GM19099 (cell line): ENCODE data around the gene FAM120A.

ENCODE experiments used
- POLR2A ChIP-seq: IDR thresholded peaks from 3 replicates; pipeline ENCODE4 v1.6.1; 2011; ENCODE audit warnings: low read depth; ENCODE audit not compliant: insufficient read length; ENCODE audit errors: extremely low read depth

Gene FAM120A

DNA sequence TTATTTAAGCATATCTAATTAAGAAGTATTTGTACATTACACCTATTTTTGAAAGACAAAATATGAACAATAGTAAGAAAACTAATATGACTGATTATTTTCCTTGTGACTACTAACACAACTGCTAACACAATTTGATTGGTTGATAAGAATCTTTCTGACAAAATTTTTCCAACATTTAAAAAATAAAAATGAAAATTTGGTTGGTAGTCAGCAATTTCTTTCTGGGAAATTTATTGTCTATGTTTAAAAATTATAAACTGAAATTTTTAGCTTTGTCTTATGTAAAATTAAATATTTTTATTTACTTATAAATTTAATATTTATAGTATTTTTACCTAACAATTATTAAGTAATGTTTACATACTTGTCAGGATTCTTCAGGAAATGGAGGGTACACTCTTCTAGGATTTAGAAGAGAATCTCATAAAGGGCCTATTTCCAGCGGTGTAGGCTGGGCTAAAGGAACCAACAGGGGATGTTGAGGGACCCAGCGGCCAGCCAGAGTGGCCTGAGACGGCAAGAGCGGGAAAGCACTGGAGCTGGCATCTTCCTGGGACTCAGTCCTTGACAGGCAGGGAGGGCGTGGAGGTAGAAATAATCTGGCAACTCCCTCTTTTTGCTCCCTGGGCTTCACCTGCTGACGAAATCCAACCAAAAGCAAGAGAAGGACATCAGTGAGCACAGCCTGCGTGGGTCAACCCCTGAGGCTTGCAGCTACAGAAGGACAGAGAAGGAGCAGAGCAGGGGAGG, 14.7 kb upstream of the FAM120A start:
- TF ChIP-seq POLR2A: no peak

DNA sequence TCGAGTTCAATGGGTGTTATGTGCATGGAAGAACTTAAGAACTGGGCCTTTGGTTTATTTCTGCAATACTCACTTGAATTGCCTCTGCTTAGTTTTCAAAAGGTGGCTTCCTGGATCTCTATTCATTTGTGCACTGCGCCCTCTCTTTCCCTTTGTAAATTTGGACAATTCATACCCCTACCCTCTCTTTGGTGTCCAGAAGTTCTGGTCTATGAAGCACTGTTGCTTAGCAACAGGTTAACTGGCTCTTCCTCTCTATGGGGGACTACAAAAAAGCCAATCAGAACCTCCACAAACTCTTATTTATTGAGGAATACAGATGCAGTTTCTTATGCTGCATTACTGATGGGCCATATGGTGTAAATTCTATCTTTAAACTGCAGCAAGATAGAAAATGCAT, 13.5 kb upstream of the FAM120A start:
- no peak for TF ChIP-seq POLR2A

DNA sequence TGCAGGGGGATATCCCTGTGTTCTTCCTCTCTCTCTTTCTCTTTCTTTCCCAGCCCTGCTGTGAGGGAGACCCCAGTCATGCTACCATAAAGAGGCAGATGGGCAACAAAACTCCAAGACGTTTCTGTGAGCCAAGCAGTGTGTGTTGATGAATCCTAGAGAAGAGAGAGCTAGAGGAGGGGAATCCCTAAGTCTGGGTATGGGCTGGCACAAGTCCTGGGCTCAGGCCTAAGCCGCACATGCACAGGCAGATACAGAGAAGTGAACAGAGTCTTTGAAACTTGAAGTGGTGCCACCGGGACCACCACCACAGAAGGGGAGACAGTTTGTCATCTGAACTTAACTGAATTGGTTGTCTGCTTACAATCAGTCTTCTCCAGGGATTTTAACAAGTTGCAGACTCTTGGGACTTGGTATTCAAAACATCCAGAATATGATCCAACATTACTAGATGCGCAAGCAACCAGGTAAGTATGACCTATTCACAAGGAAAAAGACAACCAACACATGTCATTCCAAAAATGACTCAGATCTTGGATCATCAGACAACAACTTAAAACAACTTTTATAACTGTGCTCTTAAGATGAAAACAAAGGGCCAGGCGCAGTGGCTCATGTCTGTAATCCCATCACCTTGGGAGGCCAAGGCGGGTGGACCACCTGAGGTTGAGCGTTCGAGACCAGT, 10.4 kb upstream of the FAM120A start:
- no peak for TF ChIP-seq POLR2A

- no peak for TF ChIP-seq POLR2A
Measured at GRCh38 chr9:93446073-93446472, 5.4 kb upstream of the FAM120A start.

DNA sequence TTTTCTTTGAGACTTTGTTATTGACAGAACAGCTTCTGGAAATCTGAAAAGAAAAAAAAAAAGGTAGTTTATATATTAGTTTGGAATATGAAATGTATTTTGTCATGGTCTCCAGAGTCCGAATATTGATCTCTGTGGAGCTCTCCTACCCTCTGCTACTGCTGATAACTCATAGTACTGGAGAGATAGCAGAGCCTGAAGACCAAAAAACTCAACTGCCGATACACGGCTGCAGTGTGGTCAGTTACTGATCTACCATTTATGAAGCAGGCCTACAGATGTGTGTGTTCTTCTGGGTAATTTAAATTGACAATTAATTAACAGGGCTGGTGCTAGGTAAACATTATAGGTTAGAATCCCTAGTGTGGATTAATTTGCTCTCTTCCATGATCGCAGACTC, 3.8 kb upstream of the FAM120A start:
- TF ChIP-seq POLR2A: no peak

GRCh38 chr9:93451849-93452709, 594 bp downstream of the FAM120A start:
- TF ChIP-seq POLR2A: no peak

DNA sequence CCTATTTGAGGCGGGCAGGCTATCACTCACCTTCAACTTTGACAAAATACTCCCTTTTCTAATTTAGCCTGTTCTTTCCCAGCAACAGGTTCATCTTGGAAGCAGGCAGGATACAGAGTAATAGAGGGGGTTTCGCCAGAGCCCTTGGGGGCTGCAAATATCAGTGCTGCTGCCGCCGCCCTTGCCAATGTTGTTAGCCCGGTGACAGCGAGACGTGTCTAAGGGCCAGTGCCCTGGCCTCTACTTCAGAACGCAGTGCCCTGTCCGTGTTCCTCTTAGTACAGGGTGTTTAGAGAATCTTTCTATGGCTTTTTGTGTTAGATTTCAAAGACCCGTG, 1.2 kb downstream of the FAM120A start:
- TF ChIP-seq POLR2A: no peak

DNA sequence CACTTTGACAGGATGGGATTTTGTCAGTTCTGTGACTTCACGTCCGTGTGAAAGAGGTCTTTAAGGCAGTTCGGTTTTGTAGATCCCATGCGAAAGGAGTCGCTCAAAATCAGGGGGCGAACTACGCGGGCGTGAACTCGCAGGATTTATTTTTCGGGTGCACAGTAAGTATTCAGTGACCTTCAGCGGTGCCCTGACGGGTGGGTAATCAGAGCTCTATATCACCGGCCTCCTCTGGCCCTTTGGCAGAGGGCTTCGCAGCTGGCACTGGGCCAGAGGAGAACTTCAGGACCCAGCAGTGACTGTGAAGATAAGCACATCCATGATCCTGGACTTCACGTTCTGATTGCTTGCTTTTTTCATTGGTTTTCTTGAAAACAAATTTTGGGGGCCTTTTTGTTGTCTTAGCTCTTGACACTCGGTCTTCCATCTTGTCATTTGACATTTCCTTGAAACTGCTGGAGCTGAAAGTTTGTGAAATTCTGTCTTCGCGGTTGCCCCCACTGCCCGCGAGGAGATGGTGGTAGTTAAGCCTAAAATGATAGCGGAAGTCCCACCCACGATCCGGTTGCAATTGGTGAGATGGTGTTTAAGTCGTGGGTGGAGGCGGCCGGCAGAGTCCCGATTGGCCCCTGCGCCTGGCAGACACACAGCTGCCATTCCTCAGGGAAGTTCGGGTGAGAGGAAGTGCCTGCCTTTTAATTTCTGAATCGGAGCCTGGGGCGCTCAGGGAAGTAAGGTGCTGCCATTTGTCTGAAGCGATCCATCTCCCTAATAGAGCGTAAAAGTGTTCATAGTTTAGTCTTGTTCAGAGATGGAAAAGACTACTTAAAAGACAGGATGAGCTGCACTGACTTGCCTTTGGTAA, 1.8 kb downstream of the FAM120A start, which contains the start of gene FAM120AOS:
Gene FAM120AOS, minus strand, starts transcription at position 535 of the 868 bp plus-strand sequence. CDS start 872 bp downstream, outside the sequence.
- peak; percentile 53 for TF ChIP-seq POLR2A

DNA sequence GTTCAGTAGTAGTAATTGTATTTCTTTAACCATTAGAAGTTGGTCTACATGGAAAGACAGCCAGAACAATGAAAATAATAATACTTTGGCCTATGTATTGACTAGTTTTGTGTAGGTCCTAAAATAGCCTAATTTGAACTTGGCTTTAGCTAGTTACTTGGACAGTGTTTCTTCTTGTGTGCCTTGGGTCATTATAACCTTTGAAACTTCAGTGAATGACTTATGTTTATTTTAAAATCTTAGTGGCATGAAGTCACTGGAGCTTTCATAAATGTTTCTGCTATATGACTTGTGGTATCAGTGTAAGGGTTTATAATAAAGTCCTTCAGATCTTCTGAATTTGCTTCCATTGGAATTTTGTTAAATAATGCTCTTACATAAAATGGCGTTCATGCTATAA, 4.5 kb downstream of the FAM120A start:
- TF ChIP-seq POLR2A: no peak

DNA sequence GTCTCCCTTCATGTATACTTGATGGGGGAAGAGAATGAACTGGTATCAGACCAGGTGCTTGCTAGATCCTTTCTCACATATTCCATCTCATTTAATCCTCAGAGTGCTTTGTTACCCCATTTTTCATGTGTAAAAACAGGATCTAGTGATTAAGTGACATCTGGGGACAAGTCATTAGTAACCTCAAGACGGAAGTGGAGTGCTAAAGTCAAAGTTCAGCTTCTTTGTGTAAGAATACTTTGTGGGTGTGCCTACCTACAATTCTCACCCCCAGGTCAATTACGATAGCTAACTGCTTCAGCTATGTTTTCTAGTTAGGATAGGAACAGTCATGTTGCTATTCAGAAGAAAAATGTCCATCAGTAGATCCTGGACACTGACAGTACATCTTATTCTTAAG, 5.0 kb downstream of the FAM120A start:
- TF ChIP-seq POLR2A: no peak

- no peak for TF ChIP-seq POLR2A
Measured at GRCh38 chr9:93457006-93457405, 5.5 kb downstream of the FAM120A start.

- no peak for TF ChIP-seq POLR2A
Measured at GRCh38 chr9:93458712-93459111, 7.2 kb downstream of the FAM120A start.

DNA sequence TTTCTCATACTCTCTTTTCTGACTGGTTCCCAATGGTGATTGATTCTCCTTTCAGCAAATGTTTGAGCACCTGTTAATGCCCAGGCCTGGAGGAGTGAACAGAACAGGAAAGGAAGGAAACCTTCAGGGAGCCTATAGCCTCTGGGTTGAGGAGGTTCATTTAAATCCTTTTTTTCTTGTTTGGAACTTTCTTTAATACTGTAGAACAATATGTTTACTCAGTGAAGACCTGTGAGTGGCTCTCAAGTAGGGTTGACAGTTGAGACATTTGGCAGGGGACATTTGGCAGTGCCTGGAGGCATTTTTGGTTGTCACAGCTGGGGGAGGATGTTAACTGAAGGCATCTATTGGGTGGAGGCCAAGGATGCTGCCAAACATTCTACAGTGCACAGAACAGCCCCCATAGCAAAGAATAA, 8.0 kb downstream of the FAM120A start:
- TF ChIP-seq POLR2A: no peak

DNA sequence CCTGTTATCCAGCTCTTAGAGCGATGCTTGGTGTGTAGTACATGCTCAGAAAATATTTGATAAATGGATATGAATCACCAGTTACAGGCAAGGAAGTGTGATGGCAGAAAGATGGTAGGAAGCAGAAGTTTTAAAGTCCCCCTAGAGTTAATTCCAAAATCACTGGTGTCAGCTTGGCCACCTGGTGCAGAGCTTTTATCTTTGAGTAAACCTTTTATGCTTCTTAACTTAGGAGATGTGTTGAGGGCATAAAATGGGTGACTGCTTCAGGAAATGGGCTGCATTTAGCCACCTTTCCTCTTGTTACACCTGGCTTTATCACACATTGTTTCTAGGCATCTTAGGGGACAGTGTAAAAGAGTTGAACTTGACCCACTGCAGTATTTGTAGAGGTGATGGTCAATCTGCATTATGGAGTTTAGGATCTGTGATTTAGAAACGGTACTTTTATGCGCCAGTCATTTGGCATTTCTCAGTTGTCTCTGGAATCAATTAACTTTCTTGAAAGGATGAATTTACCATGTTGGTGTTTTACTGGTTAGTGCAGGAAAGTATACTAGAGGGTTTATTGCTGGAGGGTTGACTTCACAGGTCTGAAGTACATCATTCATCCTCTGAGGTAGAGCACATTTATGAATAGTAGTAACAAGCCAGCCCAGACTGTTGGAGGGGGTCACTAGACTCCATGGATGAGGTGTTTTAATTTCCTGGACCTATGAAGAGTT, 9.4 kb downstream of the FAM120A start:
- no peak for TF ChIP-seq POLR2A
